ENCODE data around the gene PHLDA2.
A peak's percentile ranks its signal among the peaks of the same experiment; 100 is the strongest.
"Not testable (repeated sequence)": the region's sequence is repeated elsewhere in the genome, so short reads cannot be mapped to it uniquely, and the experiment has no call there.

The PHLDA2 gene

GRCh38 chr11:2916114-2916891, 12.9 kb downstream of the PHLDA2 start:
- DNase-seq (no peak), ATAC-seq (no peak)
- peaks cover 15% of the 10 kb centered on the region for H3K27me3 Mint-ChIP-seq
- H3K27ac Mint-ChIP-seq = no peak overlapping the region
- H3K4me1 Mint-ChIP-seq = peaks cover 23% of the 10 kb centered on the region
- no peaks in the 10 kb centered on the region for H3K9me3 Mint-ChIP-seq
- no peak overlapping the region for H3K4me3 Mint-ChIP-seq

DNA sequence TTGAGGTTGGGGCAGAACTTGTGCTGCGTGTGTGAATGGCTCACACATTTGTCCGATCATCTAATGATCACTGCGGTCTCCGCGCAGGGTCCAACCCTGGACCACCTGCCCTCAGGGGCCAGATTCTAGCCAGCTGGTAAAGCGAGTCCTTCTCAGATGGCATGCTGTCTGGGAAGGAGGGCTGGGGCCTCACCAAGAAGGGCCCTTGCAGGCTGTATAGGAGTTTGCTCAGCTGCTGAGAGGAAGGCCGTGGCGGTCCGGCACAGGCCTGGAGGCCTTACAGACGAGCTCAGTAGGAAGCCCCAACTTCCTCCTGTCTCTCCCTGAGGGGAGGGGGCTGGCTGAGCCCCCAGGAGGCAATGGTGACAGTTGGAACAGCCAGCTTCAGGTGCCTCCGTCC, 13.7 kb downstream of the PHLDA2 start:
- H3K27me3 Mint-ChIP-seq = peaks cover 15% of the 10 kb centered on the region
- no peaks in the 10 kb centered on the region for H3K9me3 Mint-ChIP-seq
- DNase-seq (no peak), ATAC-seq (no peak)
- H3K4me1 Mint-ChIP-seq = peaks cover 23% of the 10 kb centered on the region
- H3K4me3 Mint-ChIP-seq = no peak overlapping the region
- H3K27ac Mint-ChIP-seq = no peak overlapping the region

DNA sequence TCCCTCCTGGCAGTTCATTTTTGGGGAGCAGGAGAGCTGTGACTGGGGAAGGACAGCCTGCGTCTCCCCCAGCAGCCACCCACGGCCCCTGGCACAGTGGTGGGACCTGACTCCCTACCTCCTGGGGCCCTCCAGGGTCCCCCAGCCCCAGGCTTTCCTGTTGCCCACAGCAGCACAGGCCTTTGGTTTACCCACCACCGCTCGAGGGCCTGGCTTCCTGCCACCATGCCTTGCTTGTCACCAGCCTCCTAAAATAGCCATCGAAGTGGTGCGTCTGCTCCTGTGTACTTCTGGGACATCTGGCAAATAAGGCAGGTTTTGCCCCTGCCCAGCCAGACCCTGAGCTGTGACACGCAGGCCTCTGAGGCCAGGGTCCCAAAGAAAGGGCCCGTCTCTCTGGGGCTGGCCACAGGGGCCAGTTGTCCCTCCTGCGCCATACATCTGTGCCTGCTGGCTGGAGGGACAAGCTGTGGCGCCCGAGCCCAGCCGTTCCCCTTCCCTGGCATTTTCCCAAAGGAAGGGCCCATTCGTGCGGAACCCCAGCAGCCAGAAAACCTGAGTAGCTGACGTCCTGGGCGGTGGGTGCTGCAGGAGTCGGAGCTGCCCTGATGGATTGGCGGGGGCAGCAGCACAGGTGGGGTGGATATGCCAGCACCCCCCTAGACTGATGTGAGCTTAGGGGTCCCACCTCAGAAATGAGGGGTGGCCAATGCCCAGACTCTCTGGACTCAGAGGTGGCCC, 14.6 kb downstream of the PHLDA2 start:
- Mint-ChIP-seq H3K9me3 (no peaks in the 10 kb centered on the region), H3K27me3 (peaks cover 15% of the 10 kb centered on the region), H3K4me3 (no peak overlapping the region), H3K4me1 (peaks cover 23% of the 10 kb centered on the region), H3K27ac (no peak overlapping the region)
- ATAC-seq (no peak), DNase-seq (no peak)

- DNase-seq = no peak
- no peak for ATAC-seq
- Mint-ChIP-seq H3K9me3 (no peaks in the 10 kb centered on the region), H3K4me3 (no peak overlapping the region), H3K4me1 (peaks cover 23% of the 10 kb centered on the region), H3K27ac (no peak overlapping the region), H3K27me3 (peaks cover 15% of the 10 kb centered on the region)
Observed at GRCh38 chr11:2913776-2914175, 15.4 kb downstream of the PHLDA2 start.

DNA sequence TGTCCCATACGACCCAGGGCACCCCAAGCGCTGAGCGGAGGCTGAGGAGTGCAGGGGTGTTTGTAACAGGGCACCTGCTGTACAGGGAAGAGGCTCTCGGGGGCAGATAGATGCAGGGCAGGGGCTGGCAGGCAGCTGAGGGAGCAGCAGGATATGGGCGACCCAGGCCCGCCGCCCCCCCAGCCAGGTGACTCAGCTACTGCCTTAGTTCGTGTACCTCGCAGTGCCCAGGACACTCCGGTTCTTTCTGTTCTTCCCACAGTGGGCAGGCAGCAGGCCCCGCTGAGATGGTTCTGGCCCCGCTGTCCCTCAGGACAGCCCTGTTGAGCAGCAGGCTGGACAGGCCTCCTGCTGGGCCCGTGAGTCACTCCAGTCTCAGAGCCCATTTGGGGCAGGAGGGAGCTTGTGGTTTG, 16.2 kb downstream of the PHLDA2 start:
- peak; percentile 8 for ATAC-seq
- H3K27me3 Mint-ChIP-seq = peaks cover 15% of the 10 kb centered on the region
- no peak overlapping the region for H3K4me3 Mint-ChIP-seq
- peak overlapping the region in 1 of 2 donors; percentile 72 for H3K27ac Mint-ChIP-seq
- H3K4me1 Mint-ChIP-seq = peaks cover 23% of the 10 kb centered on the region
- no peak for DNase-seq
- H3K9me3 Mint-ChIP-seq = no peaks in the 10 kb centered on the region

- Mint-ChIP-seq H3K4me1 (peaks cover 23% of the 10 kb centered on the region), H3K4me3 (no peak overlapping the region), H3K9me3 (no peaks in the 10 kb centered on the region), H3K27ac (no peak overlapping the region), H3K27me3 (peaks cover 15% of the 10 kb centered on the region)
- DNase-seq (no peak), ATAC-seq (peak; percentile 18)
Observed at GRCh38 chr11:2912498-2912897, 16.7 kb downstream of the PHLDA2 start.

DNA sequence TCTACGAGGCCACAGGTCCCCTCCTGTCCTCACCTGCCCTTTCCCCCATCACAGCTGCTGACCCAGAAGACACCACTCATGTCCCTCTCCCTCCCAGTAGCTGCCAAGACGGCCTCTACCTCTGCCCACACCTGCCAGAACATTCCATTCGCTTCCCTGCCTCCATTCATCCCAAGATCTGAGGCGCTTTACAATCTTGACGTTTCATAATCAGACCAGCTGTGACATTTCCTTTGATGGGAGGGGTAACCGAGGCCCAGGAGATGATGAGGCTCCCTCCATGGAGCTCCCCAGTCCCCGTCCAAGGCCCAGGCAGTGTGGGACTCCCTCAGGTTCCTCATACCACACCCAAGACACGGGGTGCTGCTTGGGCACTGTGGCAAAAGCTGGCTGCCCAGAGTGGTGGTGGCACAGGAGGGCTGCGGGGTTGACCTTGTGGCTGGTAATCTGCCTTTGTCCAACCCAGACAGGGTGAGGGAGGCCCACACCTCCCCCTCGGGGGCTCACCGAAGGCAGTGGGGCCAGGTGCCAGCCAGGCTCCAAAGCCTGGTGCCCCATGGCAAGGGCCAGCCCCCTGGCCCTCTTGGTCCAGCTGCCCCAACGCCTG, 17.3 kb downstream of the PHLDA2 start:
- peaks cover 15% of the 10 kb centered on the region for H3K27me3 Mint-ChIP-seq
- H3K4me1 Mint-ChIP-seq = peaks cover 23% of the 10 kb centered on the region
- no peaks in the 10 kb centered on the region for H3K9me3 Mint-ChIP-seq
- ATAC-seq (no peak), DNase-seq (no peak)
- no peak overlapping the region for H3K4me3 Mint-ChIP-seq
- peak overlapping the region in 1 of 2 donors; percentile 82 for H3K27ac Mint-ChIP-seq

DNA sequence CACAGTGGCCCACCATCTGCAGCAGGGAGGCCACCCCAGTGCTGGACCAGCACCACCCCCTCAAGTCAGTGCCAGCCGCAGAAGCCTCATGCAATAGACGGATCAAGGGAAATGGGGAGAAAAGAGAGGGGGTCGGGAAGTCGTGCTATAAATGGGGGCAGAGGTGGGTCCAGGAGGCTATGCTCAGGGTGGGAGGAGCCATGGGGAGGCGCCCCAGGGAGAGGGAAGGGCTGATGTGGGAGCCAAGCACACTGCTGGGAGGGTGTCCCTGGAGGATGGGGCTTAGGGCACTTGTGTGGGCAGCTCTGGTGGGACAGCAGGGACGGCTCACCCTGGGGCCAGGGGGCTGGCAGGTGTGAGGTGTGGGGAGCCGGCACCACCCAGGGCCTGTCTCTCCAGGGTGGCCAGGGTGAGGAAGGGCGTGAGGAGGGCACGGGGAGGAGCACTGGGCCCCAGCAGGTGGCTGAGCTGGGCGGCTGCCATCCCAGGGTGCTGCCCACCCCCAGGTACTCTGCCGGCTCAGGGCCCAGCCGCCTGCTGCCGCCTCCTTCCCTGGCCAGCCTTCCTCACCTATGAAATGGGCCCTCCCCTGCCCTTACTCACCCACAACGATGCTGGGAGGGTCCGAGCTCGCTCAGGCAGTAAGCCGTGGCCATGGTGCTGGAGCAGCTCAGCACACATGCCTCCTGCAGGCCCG, 18.0 kb downstream of the PHLDA2 start:
- ATAC-seq (peak; percentile 19), DNase-seq (no peak)
- H3K27ac Mint-ChIP-seq = peak overlapping the region; percentile 38 to 82
- no peak overlapping the region for H3K4me3 Mint-ChIP-seq
- peaks cover 23% of the 10 kb centered on the region for H3K4me1 Mint-ChIP-seq
- H3K9me3 Mint-ChIP-seq = peaks cover 0 to 2% of the 10 kb centered on the region in 2 donors
- peaks cover 15% of the 10 kb centered on the region for H3K27me3 Mint-ChIP-seq

- ATAC-seq = no peak
- H3K27ac Mint-ChIP-seq = no peak overlapping the region
- H3K4me1 Mint-ChIP-seq = peaks cover 26% of the 10 kb centered on the region
Observed at GRCh38 chr11:2910401-2910955, 18.7 kb downstream of the PHLDA2 start.

DNA sequence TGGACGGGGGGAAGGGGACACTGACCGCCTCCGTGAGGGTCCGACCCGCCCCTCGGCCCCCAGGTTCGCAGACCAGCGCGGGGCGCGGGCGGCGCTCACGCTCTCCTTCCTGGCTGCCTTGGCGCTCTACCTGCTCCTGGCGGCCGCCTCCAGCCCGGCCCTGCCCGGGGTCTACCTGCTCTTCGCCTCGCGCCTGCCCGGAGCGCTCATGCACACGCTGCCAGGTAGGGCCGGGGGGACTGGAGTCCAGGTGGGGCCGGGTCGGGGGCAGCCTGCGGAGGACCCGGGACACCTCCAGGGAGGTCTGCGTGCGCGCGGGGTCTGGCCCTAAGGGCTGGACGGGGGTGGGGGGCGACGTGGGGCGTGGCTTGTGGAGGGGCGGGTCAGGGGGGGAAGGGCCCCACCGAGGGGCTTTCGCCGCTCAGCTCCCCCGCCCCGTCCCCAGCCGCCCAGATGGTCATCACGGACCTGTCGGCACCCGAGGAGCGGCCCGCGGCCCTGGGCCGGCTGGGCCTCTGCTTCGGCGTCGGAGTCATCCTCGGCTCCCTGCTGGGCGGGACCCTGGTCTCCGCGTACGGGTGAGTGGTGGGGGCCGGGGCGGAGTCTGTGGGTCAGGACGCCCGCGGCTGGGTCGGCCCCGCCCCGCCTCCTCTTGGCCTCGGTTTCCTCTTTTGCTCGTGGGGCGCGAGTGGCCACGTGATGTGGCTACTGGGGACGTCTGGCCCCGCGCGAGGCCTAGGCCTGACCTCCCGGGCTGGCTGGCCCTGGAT, 19.9 kb downstream of the PHLDA2 start:
- peaks cover 5 to 20% of the 10 kb centered on the region in 2 donors for H3K9me3 Mint-ChIP-seq
- no peak overlapping the region for H3K27ac Mint-ChIP-seq
- ATAC-seq (peak; percentile 42), DNase-seq (no peak)
- peaks cover 9% of the 10 kb centered on the region for H3K27me3 Mint-ChIP-seq
- no peak overlapping the region for H3K4me3 Mint-ChIP-seq
- H3K4me1 Mint-ChIP-seq = peaks cover 21% of the 10 kb centered on the region

More at GRCh38 chr11:2910401-2910955, 18.7 kb downstream of the PHLDA2 start:
- no peak for DNase-seq
- Mint-ChIP-seq H3K4me3 (no peak overlapping the region), H3K27me3 (peaks cover 15% of the 10 kb centered on the region), H3K9me3 (peaks cover 3 to 9% of the 10 kb centered on the region in 2 donors)

GRCh38 chr11:2908130-2908529, 21.1 kb downstream of the PHLDA2 start:
- no peak for DNase-seq
- Mint-ChIP-seq H3K27ac (no peak overlapping the region), H3K27me3 (no peaks in the 10 kb centered on the region), H3K9me3 (peaks cover 5 to 20% of the 10 kb centered on the region in 2 donors), H3K4me3 (no peak overlapping the region), H3K4me1 (peaks cover 19% of the 10 kb centered on the region)
- no peak for ATAC-seq

GRCh38 chr11:2905299-2905698, 23.9 kb downstream of the PHLDA2 start:
- not testable (repeated sequence) for H3K4me3 Mint-ChIP-seq, H3K27ac Mint-ChIP-seq, DNase-seq, H3K27me3 Mint-ChIP-seq, ATAC-seq
- H3K9me3 Mint-ChIP-seq = peaks cover 5 to 20% of the 10 kb centered on the region in 2 donors
- peaks cover 21% of the 10 kb centered on the region for H3K4me1 Mint-ChIP-seq

DNA sequence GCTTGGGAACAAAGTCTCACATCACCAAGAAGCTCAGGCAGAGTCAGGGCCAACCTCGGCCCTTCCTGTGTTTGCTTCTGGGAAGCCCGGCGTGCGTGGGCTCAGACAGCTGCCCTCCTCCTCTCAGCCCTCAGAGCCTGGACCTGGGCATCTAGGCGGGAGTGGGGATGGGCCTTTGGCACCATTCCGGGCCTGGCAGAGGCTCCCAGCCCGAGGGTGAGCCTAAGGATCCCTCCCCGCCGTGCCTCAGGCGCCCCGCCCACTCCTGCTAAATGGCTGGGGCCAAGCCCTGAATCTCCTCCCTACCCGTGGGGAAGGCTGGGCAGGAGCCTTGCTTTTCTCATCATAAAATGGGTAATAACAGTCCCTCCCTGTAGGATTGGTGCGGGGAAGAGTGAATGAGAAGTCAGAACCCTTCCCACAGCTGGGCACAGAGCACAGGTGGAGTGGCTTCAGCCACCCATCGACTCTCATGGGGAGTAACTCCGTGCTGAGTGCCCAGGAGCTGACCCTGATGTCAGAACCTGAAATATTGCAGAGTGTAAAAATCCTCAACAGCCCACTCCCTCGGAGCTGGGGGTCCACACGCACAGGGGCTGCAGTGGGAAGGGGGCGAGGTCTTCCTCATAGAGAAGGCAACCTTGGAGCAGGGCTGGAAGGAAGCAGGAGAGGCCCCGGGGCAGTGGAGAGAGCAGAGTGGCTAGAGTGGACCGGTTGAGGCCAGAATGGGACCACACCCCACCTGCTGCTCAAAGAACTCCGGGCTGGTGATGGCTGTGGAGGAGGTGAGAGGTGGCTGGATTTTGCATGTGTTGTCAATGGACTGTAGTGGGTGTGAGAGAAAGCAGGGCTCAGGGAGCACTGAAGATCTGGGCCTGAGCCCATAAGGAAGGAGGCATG, 24.8 kb downstream of the PHLDA2 start:
- DNase-seq (no peak), ATAC-seq (no peak)
- Mint-ChIP-seq H3K4me1 (peaks cover 28% of the 10 kb centered on the region), H3K27ac (no peak overlapping the region), H3K9me3 (peaks cover 5 to 25% of the 10 kb centered on the region in 2 donors), H3K27me3 (no peaks in the 10 kb centered on the region), H3K4me3 (no peak overlapping the region)

GRCh38 chr11:2903672-2904011, 25.6 kb downstream of the PHLDA2 start:
- peak overlapping the region; percentile 45 to 50 for H3K4me3 Mint-ChIP-seq
- DNase-seq (no peak), ATAC-seq (no peak)
- no peak overlapping the region for H3K27ac Mint-ChIP-seq
- H3K27me3 Mint-ChIP-seq = no peaks in the 10 kb centered on the region
- H3K9me3 Mint-ChIP-seq = peaks cover 5 to 29% of the 10 kb centered on the region in 2 donors
- peaks cover 35% of the 10 kb centered on the region for H3K4me1 Mint-ChIP-seq

Measured in stimulated activated naive CD8-positive, alpha-beta T cell treated with anti-CD3 and anti-CD28 coated beads, Interleukin-15, amount 100 ng/mL, for 72 hours (primary cell).